ENCODE measurements around the gene OR52B2.

Gene OR52B2

DNA sequence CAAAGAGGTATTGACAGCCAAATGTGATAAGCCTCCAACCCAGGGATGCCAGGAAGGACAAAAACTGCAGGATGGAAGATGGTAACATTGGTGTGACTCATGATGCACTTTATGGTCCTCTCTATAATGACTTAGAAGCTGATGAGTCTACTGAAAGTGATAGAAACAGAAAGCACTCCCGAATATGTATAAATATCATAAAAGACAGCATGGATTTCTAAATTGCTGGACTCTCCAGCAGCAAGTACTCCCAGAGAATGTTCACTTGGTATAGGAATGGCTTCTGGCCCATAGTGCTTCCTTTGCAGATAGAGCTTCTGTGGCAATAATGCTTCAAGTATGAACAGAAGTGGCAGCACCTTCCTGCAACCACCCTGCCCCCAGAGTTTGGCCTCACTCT, at the start of gene OR52B2:
Gene OR52B2, minus strand, starts transcription at position 101 of the 400 bp plus-strand sequence. Its CDS starts 0 bp downstream, at position 101.
- no peak for DNase-seq (ENCODE audit: low read depth in 2 of 2)

DNA sequence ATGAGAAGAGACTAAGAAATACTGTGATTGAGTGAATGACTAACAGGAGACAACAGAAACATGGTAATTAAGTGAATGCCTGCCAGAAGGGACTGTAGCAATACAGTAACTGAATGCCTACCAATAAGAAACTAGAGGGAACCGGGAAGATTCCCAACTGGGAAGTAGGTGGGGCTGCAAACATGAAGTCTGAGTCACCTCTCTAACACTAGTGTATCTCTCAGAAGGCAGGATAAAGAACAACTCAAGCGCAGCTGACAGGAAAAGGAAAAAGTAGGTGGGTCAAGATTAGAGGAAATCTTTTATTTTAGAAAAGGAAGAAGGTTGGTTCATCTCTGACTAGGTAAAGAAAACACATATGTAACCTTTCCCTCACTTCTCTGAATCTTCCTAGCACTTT, 49.2 kb upstream of the OR52B2 start:
- no peak for DNase-seq (ENCODE audit: low read depth in 2 of 2)

DNA sequence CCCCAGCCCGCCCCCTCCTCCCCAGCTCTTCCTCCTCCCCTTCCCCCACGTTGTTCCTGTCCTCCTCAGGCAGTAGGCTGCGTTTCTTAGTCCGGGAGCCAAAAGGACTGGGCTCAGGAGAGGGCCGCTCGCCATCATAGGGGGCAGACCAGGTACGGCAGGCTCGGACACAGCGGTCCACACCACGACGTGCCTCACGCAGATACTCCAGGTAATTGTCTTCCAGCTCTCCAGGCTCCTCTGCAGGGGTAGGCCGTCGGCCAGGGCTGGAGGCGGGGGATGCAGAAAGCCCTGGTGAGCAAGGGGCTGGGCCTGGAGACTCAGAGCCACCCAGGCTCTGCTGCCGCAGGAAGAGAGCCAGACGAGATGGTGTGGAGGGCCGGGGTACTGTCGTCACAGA, 47.6 kb upstream of the OR52B2 start:
- DNase-seq (ENCODE audit: low read depth in 2 of 2) = no peak

DNA sequence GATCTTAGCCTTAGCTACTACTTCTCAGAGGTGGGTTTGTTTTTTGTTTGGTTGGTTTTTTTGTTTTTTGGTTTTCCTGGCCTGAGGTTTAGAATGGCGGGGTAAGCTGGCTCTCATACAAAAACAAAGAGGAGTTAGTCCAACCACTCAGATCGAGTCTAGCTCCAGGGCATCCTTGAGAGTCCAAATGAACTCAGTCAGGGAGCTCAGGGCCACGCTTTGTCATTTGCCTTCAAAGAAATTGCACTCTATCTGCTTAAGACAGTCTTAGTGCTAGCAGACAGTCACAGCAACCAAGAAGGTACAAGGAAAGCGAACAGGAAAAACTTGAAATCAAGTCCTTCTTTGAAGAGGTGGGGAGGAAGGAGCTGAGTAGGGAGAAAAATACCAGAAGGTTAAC, 46.4 kb upstream of the OR52B2 start:
- DNase-seq (ENCODE audit: low read depth in 2 of 2) = no peak

DNA sequence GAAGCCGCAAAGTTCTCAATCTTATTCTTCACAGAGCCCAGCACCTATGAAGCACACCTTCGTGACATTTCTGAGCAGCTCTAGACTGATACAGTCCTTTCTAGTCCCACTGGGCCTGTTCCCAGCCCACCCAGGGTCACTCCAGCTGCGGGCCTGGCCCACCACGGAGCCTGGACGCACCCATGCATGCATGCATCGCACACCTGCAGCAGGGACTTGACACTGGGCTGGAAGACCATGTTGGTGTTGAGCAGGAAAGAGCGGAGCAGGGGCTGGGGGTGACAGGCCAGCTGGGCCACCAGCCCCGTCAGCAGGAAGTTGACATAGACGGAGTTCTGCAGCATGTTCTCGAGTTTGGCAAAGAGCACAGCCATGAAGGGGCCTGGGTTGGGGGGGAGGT, 44.4 kb upstream of the OR52B2 start:
- DNase-seq (ENCODE audit: low read depth in 2 of 2) = no peak

DNA sequence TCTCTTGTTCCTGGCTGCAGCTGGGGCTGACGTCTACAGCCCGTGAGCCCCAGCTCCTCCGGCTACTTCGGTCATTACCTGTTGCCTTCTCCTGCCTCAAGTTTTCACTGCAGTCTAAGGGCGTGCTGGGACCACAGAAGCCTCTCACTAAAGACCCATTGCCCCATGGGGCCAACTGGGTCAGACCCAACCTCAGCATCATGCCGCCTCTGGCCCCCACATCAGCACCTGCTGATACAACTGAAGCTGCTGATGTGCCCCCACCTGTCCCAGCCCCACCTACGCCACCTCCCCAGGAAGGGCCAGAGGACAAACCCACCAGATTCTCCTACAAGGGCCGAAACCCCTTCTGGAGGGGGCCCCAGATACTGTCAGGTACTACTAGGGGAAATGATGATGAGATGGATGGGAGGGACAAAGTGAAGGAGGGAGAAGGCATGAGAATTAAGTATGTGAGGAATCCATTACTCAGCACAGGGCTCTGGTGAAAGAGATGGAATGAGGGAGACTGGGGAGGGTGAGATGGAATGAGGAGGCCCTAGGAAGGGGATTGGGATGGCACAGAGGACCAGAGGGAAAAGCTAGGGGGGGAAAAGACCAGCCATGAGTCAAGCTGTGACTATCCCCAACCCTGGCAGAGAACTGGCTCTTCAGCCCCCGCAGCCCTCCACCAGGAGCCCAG, 40.3 kb upstream of the OR52B2 start:
- DNase-seq (ENCODE audit: low read depth in 2 of 2) = no peak

DNA sequence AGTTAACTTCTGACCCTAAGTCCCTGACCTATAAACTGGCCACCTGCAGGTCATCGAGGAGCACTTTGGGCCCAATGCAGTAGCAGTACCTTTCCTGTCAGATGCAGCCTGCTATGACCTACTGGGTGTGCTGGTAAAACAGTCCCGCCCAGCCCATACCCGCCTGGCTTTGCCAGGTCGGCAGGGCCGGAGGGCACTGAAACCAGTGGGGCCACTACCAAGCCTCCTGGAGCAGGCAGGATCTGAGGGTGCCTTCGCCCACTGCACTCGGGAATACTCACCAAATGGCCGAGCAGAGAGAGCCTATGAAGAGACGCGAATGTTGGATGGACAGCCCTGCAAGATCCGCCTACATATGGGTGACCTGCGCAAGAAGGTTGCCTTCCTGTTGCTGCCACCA, 39.7 kb upstream of the OR52B2 start:
- no peak for DNase-seq (ENCODE audit: low read depth in 2 of 2)

DNA sequence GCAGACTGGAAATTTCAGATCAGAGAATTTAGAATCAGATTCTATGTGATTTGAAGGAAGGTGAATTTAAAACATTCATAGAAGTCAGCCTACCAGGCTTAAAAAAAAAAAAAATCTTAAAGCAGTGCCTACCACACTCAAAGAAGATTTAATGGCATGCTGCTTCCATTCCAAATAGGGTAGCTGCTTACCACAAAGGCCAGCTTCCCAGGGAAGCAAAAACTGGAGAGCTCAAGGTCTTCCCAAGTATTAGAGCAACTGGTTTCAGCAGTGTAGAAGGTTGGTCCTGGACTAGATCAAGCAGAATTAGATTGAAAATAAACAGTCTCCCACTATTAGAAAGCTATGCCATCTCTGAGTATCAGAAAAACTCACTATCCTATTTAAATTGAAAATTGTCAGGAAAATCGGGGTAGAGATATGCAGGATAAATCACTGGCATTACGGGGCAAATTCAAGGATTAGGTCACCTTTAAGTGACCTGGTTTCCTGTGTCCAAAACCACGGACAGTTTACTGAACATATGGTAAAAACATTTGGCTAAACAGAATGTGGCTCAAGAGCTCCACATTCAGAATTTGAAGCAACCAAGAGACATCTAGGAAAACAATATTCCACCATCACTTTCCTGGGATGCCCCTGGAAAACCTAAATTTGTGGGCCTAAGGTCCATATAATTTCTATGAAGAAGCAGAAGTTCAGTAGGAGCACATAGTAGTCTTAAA, 36.5 kb upstream of the OR52B2 start:
- no peak for DNase-seq (ENCODE audit: low read depth in 2 of 2)

DNA sequence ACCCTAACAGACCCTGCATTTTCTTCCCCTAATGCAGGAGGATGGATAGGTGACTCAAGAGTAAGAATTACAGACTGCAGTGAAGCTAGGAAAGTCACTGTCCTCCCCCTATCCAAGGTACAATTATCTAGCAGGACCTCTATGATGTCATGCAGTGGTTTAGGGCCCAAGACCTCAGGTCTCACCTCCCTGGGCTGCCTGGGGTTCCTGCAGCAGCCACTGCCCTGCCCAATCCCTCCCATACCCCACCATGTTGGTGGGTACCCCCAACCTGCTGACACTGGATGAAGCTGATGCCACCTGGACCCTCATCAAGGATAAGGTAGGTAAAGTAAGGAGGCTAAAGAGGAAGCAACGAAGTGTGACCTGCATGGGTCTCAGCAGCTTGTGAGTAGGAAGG, 35.2 kb upstream of the OR52B2 start, which contains the start of gene C11orf42:
Gene C11orf42, plus strand, starts transcription at position 192 of the 400 bp plus-strand sequence. Its CDS starts 59 bp downstream, at position 251.
- no peak for DNase-seq (ENCODE audit: low read depth in 2 of 2)

DNA sequence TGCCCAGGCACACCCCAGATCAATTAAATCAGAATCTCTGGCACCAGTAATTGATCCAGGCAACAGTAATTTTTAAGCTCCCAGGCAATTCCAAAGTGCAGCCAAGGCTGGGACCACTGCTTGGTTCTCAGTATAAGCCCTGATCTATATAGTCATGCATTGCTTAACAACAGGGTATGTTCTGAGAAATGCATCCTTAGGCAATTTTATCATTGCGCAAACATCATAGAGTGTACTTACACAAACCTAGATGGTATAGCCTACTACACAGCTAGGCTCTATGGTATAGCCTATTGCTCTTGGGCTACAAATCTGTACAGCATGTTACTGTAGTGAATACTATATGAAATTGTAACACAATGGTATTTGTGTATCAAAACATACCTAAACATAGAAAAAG, 34.6 kb upstream of the OR52B2 start:
- DNase-seq (ENCODE audit: low read depth in 2 of 2) = no peak

DNA sequence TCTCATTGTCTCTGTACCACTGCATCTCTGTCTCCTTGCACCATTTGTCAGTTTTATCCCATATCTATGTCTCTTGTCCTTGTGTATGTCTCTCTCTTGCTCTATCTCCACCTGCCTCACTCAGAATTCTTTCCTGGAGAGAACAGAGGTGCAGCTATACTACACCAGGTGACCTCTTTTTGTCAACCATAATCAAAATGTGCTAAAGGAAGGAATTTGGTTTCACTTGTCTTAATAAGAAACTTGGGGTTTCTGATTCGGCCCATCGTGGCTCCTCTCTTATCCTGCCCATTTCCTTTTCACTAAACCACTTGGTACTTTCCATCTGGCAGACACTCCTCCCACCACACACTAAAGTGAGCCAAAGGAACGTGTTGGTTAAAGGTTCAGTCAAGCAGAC, 33.2 kb upstream of the OR52B2 start:
- no peak for DNase-seq (ENCODE audit: low read depth in 2 of 2)

DNA sequence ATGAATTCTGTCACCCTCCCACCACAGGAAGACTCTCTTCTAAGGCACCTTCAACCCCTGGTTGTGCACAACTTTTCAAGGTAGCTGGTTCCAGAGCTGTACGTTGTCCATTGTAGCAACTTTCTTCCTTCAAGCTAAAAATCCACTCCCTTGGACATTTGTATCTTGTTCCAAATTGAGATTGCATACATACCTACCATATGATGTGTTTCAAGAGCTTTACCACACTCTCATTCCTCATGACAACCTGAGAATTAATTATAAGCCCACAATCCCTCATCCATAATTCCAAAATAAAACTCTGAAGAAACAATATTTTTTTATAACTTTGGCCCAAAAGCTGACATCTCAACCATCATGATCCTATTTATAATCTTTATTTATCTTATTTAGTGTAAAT, 31.9 kb upstream of the OR52B2 start:
- DNase-seq (ENCODE audit: low read depth in 2 of 2) = no peak

DNA sequence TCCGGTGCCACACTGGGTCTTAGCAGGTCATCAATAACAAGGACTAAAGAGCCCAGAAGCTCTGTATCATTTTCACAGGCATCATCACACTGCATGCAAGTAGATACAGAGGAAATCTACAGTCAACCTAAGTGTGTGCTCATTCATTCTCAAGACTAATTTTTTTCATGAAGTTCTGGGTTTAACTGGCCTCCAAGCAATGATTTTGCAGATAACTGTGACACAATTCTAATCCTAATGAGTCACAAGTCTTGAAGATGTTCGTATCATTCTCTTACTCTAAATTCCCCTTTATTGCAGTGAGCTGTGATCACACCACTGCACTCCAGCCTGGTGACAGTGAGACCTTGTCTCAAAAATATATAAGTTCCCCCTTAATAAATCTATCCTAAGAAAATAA, 31.4 kb upstream of the OR52B2 start:
- DNase-seq (ENCODE audit: low read depth in 2 of 2) = no peak

DNA sequence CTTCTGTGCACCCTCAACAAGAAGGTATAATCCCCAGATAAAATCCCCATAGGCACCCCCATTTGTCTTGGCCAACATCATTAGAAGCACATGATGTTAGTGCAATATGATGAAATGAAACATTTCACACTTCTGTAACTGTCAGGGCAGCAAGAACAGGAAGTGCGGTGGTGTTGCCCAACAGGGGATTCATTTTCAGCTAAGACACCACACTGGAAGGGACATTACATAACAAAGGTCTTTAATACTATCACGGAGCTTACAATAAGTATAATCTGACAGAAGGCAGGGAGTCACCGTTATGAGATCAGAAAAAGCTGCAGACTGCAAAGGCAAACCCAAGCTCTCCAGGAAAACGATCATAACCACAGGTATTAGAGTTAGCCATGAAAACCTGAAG, 30.8 kb upstream of the OR52B2 start:
- DNase-seq (ENCODE audit: low read depth in 2 of 2) = no peak

DNA sequence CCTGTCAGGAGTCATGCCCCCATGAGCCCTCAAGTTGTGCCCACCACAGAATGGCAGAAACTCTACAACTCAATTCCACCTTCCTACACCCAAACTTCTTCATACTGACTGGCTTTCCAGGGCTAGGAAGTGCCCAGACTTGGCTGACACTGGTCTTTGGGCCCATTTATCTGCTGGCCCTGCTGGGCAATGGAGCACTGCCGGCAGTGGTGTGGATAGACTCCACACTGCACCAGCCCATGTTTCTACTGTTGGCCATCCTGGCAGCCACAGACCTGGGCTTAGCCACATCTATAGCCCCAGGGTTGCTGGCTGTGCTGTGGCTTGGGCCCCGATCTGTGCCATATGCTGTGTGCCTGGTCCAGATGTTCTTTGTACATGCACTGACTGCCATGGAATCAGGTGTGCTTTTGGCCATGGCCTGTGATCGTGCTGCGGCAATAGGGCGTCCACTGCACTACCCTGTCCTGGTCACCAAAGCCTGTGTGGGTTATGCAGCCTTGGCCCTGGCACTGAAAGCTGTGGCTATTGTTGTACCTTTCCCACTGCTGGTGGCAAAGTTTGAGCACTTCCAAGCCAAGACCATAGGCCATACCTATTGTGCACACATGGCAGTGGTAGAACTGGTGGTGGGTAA, 29.2 kb upstream of the OR52B2 start, which contains the start of gene OR52W1:
Gene OR52W1, plus strand, starts transcription at position 51 of the 637 bp plus-strand sequence. Its CDS starts 0 bp downstream, at position 51.
- DNase-seq (ENCODE audit: low read depth in 2 of 2) = no peak

DNA sequence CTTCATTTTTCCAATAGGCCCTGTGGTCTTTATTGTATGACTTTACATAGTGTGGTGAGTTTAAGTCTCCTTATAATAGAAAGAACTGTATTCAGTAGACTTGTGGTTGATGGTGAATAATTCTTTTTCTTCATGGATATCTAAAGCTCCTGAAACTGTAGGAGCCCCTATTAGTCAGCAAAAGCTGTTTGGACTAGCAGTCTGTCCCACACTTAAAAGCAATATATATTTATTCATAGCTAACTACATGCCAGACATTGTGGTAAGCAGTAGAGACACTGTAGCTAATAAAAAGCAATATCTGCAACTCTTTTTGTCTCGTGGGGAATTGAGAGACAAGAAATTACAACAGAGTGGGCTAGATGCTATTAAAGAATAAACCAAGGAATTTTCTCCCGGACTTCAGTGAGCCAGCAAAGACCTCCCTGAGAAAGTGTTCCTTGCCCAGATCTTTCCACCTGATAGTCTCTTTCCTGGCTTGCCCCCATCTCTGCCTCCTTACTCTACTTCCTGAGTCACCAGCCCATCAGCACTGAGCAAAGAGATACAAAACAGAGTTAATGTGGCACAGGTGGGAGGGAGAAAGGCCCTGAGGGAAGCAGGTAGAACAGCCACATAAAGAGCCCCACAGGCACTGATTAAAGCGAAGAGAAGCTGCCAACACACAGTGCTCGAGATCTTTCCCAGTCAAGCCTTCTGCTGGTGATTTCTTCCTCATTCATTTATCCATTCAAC, 27.5 kb upstream of the OR52B2 start:
- DNase-seq (ENCODE audit: low read depth in 2 of 2) = no peak

DNA sequence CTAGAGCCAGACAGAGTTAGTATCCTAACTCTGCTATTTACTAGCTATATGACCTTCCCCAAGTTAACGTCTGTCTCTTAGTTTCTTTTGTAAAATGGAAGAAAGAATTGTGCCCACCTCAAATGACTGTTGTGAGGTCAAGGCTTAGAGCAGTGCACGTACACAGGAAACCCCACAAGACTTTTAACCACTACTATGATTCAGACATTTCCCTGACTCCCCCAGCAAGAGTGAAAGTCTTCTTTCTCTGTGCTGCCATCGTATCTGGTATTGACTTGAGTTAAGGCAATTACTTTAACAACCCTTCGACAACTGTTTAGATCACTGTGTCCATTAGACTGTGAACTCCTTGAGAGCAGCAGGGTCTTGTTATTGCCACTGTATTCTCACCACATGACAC, 26.3 kb upstream of the OR52B2 start:
- DNase-seq (ENCODE audit: low read depth in 2 of 2) = no peak

DNA sequence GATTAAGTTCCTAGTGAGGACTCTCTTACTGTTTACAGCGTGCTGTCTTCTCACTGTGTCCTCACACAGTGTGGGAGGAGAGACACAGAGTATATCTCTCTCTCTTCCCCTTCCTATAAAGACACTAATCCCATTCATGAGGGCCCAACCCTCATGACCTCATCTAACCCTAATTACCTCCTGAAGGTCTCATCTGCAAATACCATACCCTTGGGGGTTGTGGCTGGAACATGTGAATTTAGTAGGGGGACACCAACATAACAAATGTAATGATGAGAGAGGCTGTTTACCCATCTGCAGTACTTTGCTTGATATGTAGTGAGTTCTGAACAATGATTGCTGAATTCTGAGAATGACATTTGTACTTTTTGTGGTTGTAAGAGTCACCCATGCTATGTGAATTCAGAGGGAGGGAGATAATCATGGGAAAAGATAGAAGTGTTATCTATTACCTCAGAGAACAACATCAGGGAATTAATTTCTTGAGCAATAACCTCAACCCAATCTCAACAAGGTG, 24.0 kb upstream of the OR52B2 start:
- no peak for DNase-seq (ENCODE audit: low read depth in 2 of 2)

DNA sequence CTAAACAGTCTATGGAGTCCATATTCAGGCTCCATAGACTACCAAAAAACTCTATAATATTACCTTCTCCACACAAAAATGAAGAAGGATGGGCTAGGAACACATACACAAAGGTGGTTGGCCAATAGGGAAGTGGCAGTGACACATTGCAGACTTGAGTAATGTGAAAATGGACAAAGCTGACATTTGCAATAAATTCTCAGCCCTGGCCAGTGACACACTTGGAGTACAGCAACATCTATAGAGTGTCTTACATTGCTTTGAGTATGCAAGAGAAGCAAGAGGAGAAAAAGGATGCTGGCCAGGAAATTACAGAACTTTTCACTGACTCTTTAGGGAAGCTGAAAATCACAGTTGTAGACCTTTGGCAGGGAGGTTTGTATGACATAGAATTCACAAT, 21.6 kb upstream of the OR52B2 start:
- no peak for DNase-seq (ENCODE audit: low read depth in 2 of 2)

DNA sequence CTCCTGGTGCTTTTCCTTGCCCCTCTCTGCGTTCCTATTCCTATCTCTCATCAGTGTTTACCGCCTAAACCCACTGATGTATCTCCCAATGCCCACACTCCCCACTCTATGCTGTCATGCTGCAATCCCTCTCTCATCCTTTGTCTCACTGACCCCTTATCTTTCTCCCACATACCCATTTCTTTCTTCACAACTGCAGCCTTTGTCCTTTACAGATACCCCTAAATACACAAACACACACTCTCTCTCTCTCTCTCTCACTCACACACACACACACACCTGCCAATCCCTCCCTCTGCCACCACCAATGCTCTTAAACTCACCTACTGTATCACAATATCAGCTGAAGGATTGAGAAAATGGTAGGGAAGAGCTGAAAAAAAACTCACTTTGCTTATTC, 5.3 kb upstream of the OR52B2 start:
- DNase-seq (ENCODE audit: low read depth in 2 of 2) = no peak

DNA sequence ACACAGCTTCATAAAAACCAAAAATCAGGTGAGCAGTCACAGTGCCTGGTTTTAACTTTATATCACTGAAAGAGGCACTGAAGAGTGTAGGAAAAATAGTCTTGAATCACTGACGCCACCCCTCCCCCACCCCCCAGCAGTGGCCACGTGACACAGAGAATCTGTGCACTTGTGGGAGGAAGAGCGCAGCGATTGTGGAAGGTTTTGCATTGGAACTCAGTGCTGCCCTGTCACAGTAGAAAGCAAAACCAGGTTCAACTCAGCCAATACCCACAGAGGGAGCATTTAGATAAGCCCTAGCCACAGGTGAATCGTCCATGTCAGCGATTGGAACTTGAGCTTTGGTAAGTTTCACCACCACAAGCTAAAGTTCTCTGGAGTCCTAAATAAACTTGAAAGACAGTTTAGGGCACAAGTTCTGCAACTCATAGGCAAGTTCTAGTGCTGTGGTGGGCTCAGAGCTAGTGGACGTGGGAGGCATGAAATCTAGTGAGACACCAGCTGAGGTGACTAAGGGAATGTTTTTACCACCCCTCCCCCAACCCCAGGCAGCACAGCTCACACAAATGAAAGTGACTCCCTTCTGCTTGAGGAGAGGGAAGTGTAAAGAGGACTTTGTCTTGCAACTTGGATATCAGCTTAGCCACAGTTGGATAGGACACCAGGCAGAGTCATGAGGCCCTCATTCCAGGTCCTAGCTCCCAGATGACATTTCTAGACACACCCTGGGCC, 13.3 kb downstream of the OR52B2 start:
- no peak for DNase-seq (ENCODE audit: low read depth in 2 of 2)

Data from stimulated activated CD8-positive, alpha-beta memory T cell treated with anti-CD3 and anti-CD28 coated beads, Interleukin-2, amount 100 ng/mL, for 1 hour (primary cell).